RWPE2 (cell line): ENCODE results near the gene STAT5B.

ENCODE experiments used
- ATAC-seq: fragments of 200-7000 bp; cut with Tn5 transposase; 3 replicates; pipeline ENCODE4 v1.9.1; 2021; ENCODE audit warnings: low read depth
- DNase-seq: peaks from one replicate; pipeline ENCODE4 v3.0.0-alpha.2; 2020; ENCODE audit warnings: low spot score
- H3K27ac ChIP-seq: fragments of 450-650 bp; 2 replicates; pipeline ENCODE4 v1.5.1; 2017; ENCODE audit warnings: mild to moderate bottlenecking; ENCODE audit not compliant: poor library complexity, severe bottlenecking
- H3K27me3 ChIP-seq: fragments of 250-450 bp; sonication (Bioruptor Pico); 2 replicates; pipeline ENCODE4 v1.5.1; 2021; ENCODE audit warnings: mild to moderate bottlenecking, moderate library complexity; ENCODE audit not compliant: insufficient read depth, poor library complexity, severe bottlenecking
- H3K36me3 ChIP-seq: fragments of 250-450 bp; sonication (Bioruptor Pico); 2 replicates; pipeline ENCODE4 v1.5.1; 2020; ENCODE audit warnings: low read depth, mild to moderate bottlenecking, moderate library complexity
- H3K4me1 ChIP-seq: fragments of 250-450 bp; sonication (Bioruptor Pico); 2 replicates; pipeline ENCODE4 v1.5.1; 2021; ENCODE audit warnings: mild to moderate bottlenecking, moderate library complexity; ENCODE audit not compliant: insufficient read depth, poor library complexity, severe bottlenecking
- H3K4me3 ChIP-seq: fragments of 250-450 bp; sonication (Bioruptor Pico); 2 replicates; pipeline ENCODE4 v1.5.1; 2021; ENCODE audit warnings: mild to moderate bottlenecking, moderate library complexity; ENCODE audit not compliant: severe bottlenecking
- H3K9me3 ChIP-seq: fragments of 250-450 bp; sonication (Bioruptor Pico); 2 replicates; pipeline ENCODE4 v1.5.1; 2021; ENCODE audit warnings: mild to moderate bottlenecking, moderate library complexity; ENCODE audit not compliant: severe bottlenecking
- CTCF ChIP-seq: fragments of 450-650 bp; IDR thresholded peaks from one replicate; pipeline ENCODE4 v1.5.1; 2017; ENCODE audit warnings: mild to moderate bottlenecking, moderate library complexity; ENCODE audit not compliant: poor library complexity, severe bottlenecking

Gene STAT5B

GRCh38 chr17:42192189-42193126 lies 83.7 kb downstream of the STAT5B start:
- H3K36me3 ChIP-seq, result no peaks in the 10 kb centered on the region
- ATAC-seq, result no peak
- no peak overlapping the region for H3K4me3 ChIP-seq
- no peaks in the 10 kb centered on the region for H3K27me3 ChIP-seq
- TF ChIP-seq CTCF, result no peak
- DNase-seq, result no peak
- H3K27ac ChIP-seq, result no peak overlapping the region
- H3K4me1 ChIP-seq, result no peaks in the 10 kb centered on the region
- no peaks in the 10 kb centered on the region for H3K9me3 ChIP-seq

GRCh38 chr17:42191275-42191608 lies 84.9 kb downstream of the STAT5B start:
- no peaks in the 10 kb centered on the region for H3K27me3 ChIP-seq
- ATAC-seq (no peak), DNase-seq (no peak)
- H3K9me3 ChIP-seq, result no peaks in the 10 kb centered on the region
- TF ChIP-seq CTCF, result no peak
- H3K27ac ChIP-seq, result no peak overlapping the region
- H3K4me1 ChIP-seq, result no peaks in the 10 kb centered on the region
- H3K4me3 ChIP-seq, result no peak overlapping the region
- no peaks in the 10 kb centered on the region for H3K36me3 ChIP-seq

GRCh38 chr17:42190491-42191274 lies 85.5 kb downstream of the STAT5B start:
- DNase-seq (no peak), ATAC-seq (no peak)
- H3K4me3 ChIP-seq, result no peak overlapping the region
- no peak for TF ChIP-seq CTCF
- no peaks in the 10 kb centered on the region for H3K27me3 ChIP-seq
- no peaks in the 10 kb centered on the region for H3K9me3 ChIP-seq
- no peaks in the 10 kb centered on the region for H3K36me3 ChIP-seq
- no peak overlapping the region for H3K27ac ChIP-seq
- no peaks in the 10 kb centered on the region for H3K4me1 ChIP-seq

- no peak for TF ChIP-seq CTCF
- H3K27me3 ChIP-seq, result no peaks in the 10 kb centered on the region
- DNase-seq, result no peak
- H3K4me1 ChIP-seq, result no peaks in the 10 kb centered on the region
- H3K4me3 ChIP-seq, result no peak overlapping the region
- H3K27ac ChIP-seq, result no peak overlapping the region
- H3K9me3 ChIP-seq, result no peaks in the 10 kb centered on the region
- H3K36me3 ChIP-seq, result no peaks in the 10 kb centered on the region
- ATAC-seq, result no peak
These were observed 86.6 kb downstream of the STAT5B start for GRCh38 chr17:42189651-42189965.
